Endothelial cell (in vitro differentiated cells): Measurements from ENCODE around the gene SUMO4. TPM values are rescaled to one million over a fixed set of nuclear protein-coding genes. Genes with fewer than 3 reads are reported as not detected.

Experiments used
- DNase-seq: peaks from one replicate; pipeline ENCODE4 v3.0.0; 2021; ENCODE audit warnings: low spot score
- H3K27ac Mint-ChIP-seq: one replicate; pipeline ENCODE4 v1.8.0; 2021; ENCODE audit warnings: mixed read lengths, inconsistent platforms; ENCODE audit not compliant: unreplicated experiment
- H3K27me3 Mint-ChIP-seq: one replicate; pipeline ENCODE4 v1.8.0; 2021; ENCODE audit warnings: mild to moderate bottlenecking, moderate library complexity, mixed read lengths, inconsistent platforms; ENCODE audit not compliant: unreplicated experiment
- H3K36me3 Mint-ChIP-seq: one replicate; pipeline ENCODE4 v1.8.0; 2021; ENCODE audit warnings: mild to moderate bottlenecking, low read depth, mixed read lengths, inconsistent platforms; ENCODE audit not compliant: unreplicated experiment
- H3K4me1 Mint-ChIP-seq: one replicate; pipeline ENCODE4 v1.8.0; 2021; ENCODE audit warnings: mild to moderate bottlenecking, mixed read lengths, inconsistent platforms; ENCODE audit not compliant: unreplicated experiment
- H3K4me3 Mint-ChIP-seq: one replicate; pipeline ENCODE4 v1.8.0; 2021; ENCODE audit warnings: mild to moderate bottlenecking, mixed read lengths, inconsistent platforms; ENCODE audit not compliant: unreplicated experiment
- H3K9me3 Mint-ChIP-seq: one replicate; pipeline ENCODE4 v1.8.0; 2021; ENCODE audit warnings: mixed read lengths, inconsistent platforms; ENCODE audit not compliant: unreplicated experiment
- CTCF ChIP-seq: fragments of 200-600 bp; sonication (generic); IDR thresholded peaks from one replicate; pipeline ENCODE4 v1.5.0; 2021; ENCODE audit warnings: antibody characterized with exemption; ENCODE audit not compliant: unreplicated experiment
- long read RNA-seq: library from polyadenylated mRNA; unstranded; transcript quantifications from one replicate; pipeline ENCODE4 v2.0.0, GENCODE V29; 2020; ENCODE audit not compliant: unreplicated experiment
- total RNA-seq: library from RNA; stranded (reverse); fragmentation: NEBNext Ultra II Directional; extraction: Animal tissue kit (Norgen Biotek cat#: 25700); gene quantifications from one replicate; pipeline ENCODE4 v1.2.1, GENCODE V29; 2021; ENCODE audit not compliant: unreplicated experiment

SUMO4 gene
- 4.8 TPM for total RNA-seq
- long read RNA-seq, result 0 reads

GRCh38 chr6:149400050-149400449, at the start of gene SUMO4:
Gene SUMO4 (plus strand): TSS chr6:149400262. CDS start chr6:149400392, 130 bp downstream.
- Mint-ChIP-seq H3K36me3 (peaks cover 39% of the 10 kb centered on the region), H3K27ac (no peak within 1 kb of the TSS), H3K9me3 (no peaks in the 10 kb centered on the region), H3K27me3 (no peaks in the 10 kb centered on the region), H3K4me3 (peak within 1 kb of the TSS; percentile 56), H3K4me1 (peaks cover 8% of the 10 kb centered on the region)
- no peak for DNase-seq
- TF ChIP-seq CTCF, result no peak

GRCh38 chr6:149354009-149354408, 46.1 kb upstream of the SUMO4 start:
- Mint-ChIP-seq H3K36me3 (peaks cover 8% of the 10 kb centered on the region), H3K27ac (no peak overlapping the region), H3K4me3 (no peak overlapping the region), H3K9me3 (no peaks in the 10 kb centered on the region), H3K4me1 (peaks cover 13% of the 10 kb centered on the region), H3K27me3 (peaks cover 2% of the 10 kb centered on the region)
- no peak for DNase-seq
- TF ChIP-seq CTCF, result no peak

GRCh38 chr6:149356081-149356750, 43.8 kb upstream of the SUMO4 start:
- no peak for TF ChIP-seq CTCF
- Mint-ChIP-seq H3K27me3 (peaks cover 2% of the 10 kb centered on the region), H3K4me3 (no peak overlapping the region), H3K36me3 (peaks cover 12% of the 10 kb centered on the region), H3K9me3 (no peaks in the 10 kb centered on the region), H3K4me1 (peaks cover 11% of the 10 kb centered on the region), H3K27ac (no peak overlapping the region)
- no peak for DNase-seq

- Mint-ChIP-seq H3K4me3 (no peak overlapping the region), H3K27me3 (peaks cover 2% of the 10 kb centered on the region), H3K27ac (no peak overlapping the region), H3K4me1 (peaks cover 15% of the 10 kb centered on the region), H3K36me3 (peaks cover 18% of the 10 kb centered on the region), H3K9me3 (no peaks in the 10 kb centered on the region)
- DNase-seq, result no peak
- no peak for TF ChIP-seq CTCF
Observed at GRCh38 chr6:149357726-149358538, 42.1 kb upstream of the SUMO4 start.

- no peak for DNase-seq
- H3K27ac Mint-ChIP-seq, result no peak overlapping the region
- H3K27me3 Mint-ChIP-seq, result peaks cover 2% of the 10 kb centered on the region
- no peak for TF ChIP-seq CTCF
- H3K4me3 Mint-ChIP-seq, result no peak overlapping the region
- peaks cover 18% of the 10 kb centered on the region for H3K36me3 Mint-ChIP-seq
- H3K4me1 Mint-ChIP-seq, result peaks cover 19% of the 10 kb centered on the region
- no peaks in the 10 kb centered on the region for H3K9me3 Mint-ChIP-seq
Observed at GRCh38 chr6:149359440-149359839, 40.6 kb upstream of the SUMO4 start.
